ENCODE data around the gene WDR38. TPM values are rescaled to one million over a fixed set of nuclear protein-coding genes. Genes with fewer than 3 reads are reported as not detected.

The WDR38 gene
- total and polyA plus RNA-seq, 4 donors, result not detected

DNA sequence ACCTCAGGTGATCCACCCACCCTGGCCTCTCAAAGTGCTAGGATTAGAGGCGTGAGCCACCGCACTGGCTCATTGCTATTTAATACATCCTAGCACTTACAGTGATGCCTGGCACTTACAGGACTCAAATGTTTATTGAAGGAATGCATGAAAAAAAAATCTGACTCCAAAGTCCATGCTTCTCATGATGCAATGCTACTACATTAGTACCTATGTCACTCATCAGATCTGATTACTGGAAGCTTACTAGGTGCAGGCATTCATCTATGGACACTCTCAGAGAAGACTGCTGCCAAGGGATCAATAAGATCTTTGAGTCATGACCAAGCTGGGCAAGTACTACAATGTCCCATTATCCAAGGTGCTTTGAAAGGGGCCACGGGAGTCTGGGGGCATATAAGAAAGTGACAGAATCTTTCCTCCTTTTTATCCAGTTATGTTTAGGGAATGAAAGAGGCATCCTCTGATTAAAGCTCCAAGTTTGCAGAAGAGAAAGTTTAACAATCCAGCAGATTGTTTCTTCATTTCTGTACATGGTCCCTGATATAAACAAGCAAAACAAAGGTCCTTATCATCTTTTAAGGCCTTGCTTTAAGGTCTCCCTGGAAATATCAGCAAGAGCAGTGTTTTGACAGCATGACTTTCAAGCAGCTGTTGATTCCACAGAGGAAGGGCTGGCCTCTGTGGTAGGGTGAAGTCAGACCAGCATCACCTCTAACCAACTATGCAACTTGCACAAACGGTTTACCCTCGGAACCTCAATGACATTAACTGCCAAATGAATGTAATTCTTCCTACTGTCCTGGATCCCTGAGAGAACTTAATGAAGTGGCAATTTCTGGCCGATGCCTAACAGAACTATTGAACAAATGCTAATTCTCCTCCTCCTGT is 44.6 kb downstream of the WDR38 start:
- Histone ChIP-seq H3K27me3 (ENCODE audit: control insufficient read depth in 4 of 4, insufficient read depth in 4 of 4, low read length in 3 of 4) (no peaks in the 10 kb centered on the region), H3K4me3 (ENCODE audit: low read depth in 1 of 3, low read length in 3 of 3) (no peak overlapping the region), H3K9ac (ENCODE audit: low read depth in 1 of 2, low read length in 2 of 2) (no peak overlapping the region), H3K27ac (ENCODE audit: low read depth in 1 of 2, low read length in 2 of 2) (peak overlapping the region in 1 of 2 donors; percentile 7), H3K36me3 (ENCODE audit: control insufficient read depth in 4 of 4, insufficient read depth in 3 of 4, low read depth in 1 of 4, low read length in 3 of 4) (peaks cover 8 to 44% (median 28%) of the 10 kb centered on the region in 4 donors), H3K9me3 (ENCODE audit: control insufficient read depth in 4 of 4, low read length in 3 of 4) (no peaks in the 10 kb centered on the region), H3K4me1 (ENCODE audit: control insufficient read depth in 4 of 4, insufficient read depth in 4 of 4, low read length in 3 of 4) (no peaks in the 10 kb centered on the region)
- TF ChIP-seq, protein P1, sequence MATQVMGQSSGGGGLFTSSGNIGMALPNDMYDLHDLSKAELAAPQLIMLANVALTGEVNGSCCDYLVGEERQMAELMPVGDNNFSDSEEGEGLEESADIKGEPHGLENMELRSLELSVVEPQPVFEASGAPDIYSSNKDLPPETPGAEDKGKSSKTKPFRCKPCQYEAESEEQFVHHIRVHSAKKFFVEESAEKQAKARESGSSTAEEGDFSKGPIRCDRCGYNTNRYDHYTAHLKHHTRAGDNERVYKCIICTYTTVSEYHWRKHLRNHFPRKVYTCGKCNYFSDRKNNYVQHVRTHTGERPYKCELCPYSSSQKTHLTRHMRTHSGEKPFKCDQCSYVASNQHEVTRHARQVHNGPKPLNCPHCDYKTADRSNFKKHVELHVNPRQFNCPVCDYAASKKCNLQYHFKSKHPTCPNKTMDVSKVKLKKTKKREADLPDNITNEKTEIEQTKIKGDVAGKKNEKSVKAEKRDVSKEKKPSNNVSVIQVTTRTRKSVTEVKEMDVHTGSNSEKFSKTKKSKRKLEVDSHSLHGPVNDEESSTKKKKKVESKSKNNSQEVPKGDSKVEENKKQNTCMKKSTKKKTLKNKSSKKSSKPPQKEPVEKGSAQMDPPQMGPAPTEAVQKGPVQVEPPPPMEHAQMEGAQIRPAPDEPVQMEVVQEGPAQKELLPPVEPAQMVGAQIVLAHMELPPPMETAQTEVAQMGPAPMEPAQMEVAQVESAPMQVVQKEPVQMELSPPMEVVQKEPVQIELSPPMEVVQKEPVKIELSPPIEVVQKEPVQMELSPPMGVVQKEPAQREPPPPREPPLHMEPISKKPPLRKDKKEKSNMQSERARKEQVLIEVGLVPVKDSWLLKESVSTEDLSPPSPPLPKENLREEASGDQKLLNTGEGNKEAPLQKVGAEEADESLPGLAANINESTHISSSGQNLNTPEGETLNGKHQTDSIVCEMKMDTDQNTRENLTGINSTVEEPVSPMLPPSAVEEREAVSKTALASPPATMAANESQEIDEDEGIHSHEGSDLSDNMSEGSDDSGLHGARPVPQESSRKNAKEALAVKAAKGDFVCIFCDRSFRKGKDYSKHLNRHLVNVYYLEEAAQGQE (IDR thresholded peaks at IDR 0.05), result no peak
- TF ChIP-seq RAD21 (IDR thresholded peaks at IDR 0.05), result peak; percentile 22 to 36
- TF ChIP-seq TAF1 (conservative IDR thresholded peaks at IDR 0.05), result no peak
- no peak for TF ChIP-seq GABPA (IDR thresholded peaks at IDR 0.05 in 1 of 2, conservative IDR thresholded peaks at IDR 0.05 in 1 of 2)
- peak; percentile 24 for TF ChIP-seq FOXA2 (IDR thresholded peaks at IDR 0.05)
- TF ChIP-seq, protein P2, sequence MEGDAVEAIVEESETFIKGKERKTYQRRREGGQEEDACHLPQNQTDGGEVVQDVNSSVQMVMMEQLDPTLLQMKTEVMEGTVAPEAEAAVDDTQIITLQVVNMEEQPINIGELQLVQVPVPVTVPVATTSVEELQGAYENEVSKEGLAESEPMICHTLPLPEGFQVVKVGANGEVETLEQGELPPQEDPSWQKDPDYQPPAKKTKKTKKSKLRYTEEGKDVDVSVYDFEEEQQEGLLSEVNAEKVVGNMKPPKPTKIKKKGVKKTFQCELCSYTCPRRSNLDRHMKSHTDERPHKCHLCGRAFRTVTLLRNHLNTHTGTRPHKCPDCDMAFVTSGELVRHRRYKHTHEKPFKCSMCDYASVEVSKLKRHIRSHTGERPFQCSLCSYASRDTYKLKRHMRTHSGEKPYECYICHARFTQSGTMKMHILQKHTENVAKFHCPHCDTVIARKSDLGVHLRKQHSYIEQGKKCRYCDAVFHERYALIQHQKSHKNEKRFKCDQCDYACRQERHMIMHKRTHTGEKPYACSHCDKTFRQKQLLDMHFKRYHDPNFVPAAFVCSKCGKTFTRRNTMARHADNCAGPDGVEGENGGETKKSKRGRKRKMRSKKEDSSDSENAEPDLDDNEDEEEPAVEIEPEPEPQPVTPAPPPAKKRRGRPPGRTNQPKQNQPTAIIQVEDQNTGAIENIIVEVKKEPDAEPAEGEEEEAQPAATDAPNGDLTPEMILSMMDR (IDR thresholded peaks at IDR 0.05; ENCODE audit: low read depth, low read length, missing input control), result no peak
- peak; percentile 31 for TF ChIP-seq SP1 (IDR thresholded peaks at IDR 0.05)
- no peak for TF ChIP-seq FOXA1 (IDR thresholded peaks at IDR 0.05)
- TF ChIP-seq HNF4A (conservative IDR thresholded peaks at IDR 0.05), result peak; percentile 82 to 83
- no peak for TF ChIP-seq RXRA (IDR thresholded peaks at IDR 0.05)
- no peak for TF ChIP-seq EGR1 (IDR thresholded peaks at IDR 0.05; ENCODE audit: low read depth in 2 of 2)
- TF ChIP-seq, protein P3, sequence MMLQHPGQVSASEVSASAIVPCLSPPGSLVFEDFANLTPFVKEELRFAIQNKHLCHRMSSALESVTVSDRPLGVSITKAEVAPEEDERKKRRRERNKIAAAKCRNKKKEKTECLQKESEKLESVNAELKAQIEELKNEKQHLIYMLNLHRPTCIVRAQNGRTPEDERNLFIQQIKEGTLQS (IDR thresholded peaks at IDR 0.05), result peak; percentile 75
- no peak for TF ChIP-seq NR2F2 (IDR thresholded peaks at IDR 0.05)
- TF ChIP-seq JUND (IDR thresholded peaks at IDR 0.05), result peak; percentile 29 to 38
- TF ChIP-seq, protein P4, sequence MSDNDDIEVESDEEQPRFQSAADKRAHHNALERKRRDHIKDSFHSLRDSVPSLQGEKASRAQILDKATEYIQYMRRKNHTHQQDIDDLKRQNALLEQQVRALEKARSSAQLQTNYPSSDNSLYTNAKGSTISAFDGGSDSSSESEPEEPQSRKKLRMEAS (IDR thresholded peaks at IDR 0.05), result no peak
- peak; percentile 61 for TF ChIP-seq HNF4G (IDR thresholded peaks at IDR 0.05)
- peak; percentile 25 for TF ChIP-seq YY1 (IDR thresholded peaks at IDR 0.05)
- TF ChIP-seq, protein P5, sequence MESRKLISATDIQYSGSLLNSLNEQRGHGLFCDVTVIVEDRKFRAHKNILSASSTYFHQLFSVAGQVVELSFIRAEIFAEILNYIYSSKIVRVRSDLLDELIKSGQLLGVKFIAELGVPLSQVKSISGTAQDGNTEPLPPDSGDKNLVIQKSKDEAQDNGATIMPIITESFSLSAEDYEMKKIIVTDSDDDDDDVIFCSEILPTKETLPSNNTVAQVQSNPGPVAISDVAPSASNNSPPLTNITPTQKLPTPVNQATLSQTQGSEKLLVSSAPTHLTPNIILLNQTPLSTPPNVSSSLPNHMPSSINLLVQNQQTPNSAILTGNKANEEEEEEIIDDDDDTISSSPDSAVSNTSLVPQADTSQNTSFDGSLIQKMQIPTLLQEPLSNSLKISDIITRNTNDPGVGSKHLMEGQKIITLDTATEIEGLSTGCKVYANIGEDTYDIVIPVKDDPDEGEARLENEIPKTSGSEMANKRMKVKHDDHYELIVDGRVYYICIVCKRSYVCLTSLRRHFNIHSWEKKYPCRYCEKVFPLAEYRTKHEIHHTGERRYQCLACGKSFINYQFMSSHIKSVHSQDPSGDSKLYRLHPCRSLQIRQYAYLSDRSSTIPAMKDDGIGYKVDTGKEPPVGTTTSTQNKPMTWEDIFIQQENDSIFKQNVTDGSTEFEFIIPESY (IDR thresholded peaks at IDR 0.05), result no peak
- 91% methylated on average over 6 of the region's 6 CpGs for WGBS
- no peak for DNase-seq (ENCODE audit: low spot score)

Data from liver (tissue), 9 donors.